NCI-H128 (cell line): ENCODE results near the gene DYNLT1.

ENCODE experiments used
- DNase-seq: peaks from one replicate; lab custom pipeline; 2025; ENCODE audit not compliant: unreplicated experiment; lab: John Stamatoyannopoulos, UW

The DYNLT1 gene

GRCh38 chr6:158604048-158604406 is 40.5 kb downstream of the DYNLT1 start:
- no peak for DNase-seq

DNA sequence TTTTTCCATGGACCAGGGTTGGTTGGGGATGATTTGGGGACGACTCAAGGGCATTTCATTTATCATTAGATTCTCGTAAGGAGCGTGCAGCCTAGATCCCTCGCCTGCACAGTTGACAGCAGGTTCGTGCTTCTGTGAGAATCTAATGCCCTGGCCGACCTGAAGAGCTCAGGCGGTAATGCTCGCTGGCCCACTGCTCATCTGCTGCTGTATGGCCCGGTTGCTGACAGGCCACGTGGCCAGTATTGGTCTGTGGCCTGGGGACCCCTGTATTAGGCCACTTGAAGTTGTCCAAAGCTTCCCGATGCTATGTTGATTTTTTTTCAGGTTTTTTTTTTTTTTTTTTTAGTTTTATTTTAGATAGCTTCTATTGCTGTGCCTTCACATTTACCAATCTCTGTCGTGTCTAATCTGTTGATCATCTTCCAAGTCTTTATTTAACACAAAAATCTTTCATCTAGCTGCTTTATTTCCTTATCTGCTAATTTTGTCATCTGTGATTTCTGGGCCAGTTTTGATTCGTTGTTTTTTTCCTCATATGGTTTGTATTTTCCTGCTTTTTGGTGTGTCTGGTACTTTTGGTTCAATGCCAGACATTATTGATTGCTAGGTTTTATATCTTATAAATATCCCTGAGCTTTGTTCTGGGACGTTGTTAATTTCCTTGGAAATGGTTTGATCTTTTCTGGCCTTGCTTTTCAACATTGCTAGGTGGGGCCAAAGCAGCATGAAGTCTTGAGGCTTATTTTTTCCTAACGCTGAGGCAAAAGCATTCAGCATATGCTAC is 41.1 kb downstream of the DYNLT1 start:
- no peak for DNase-seq

DNA sequence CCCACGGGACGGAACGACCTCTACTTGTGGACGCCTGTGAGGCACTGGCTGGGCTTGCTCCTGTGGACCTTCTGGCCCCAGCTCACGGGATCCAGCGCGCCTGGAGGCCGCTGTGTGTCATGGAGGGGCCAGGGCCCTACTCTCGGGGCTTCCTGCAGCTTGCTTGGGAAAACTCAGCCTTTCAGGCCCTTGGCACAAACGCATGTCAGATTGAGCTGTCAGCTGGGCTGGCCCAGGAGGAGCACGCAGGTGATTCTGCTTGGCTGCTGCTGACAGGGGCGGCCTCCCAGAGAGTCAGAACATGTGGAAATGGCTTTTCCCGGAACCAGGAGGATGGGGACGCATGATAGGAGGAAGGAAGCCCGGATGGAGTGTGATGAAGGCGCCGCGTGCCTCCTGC is 44.9 kb downstream of the DYNLT1 start:
- no peak for DNase-seq

- no peak for DNase-seq
These were observed 47.0 kb downstream of the DYNLT1 start for GRCh38 chr6:158597565-158597964.

- no peak for DNase-seq
These were observed 47.7 kb downstream of the DYNLT1 start for GRCh38 chr6:158596861-158597260.

- no peak for DNase-seq
These were observed 49.3 kb downstream of the DYNLT1 start for GRCh38 chr6:158595223-158595622.

- no peak for DNase-seq
These were observed 50.9 kb downstream of the DYNLT1 start for GRCh38 chr6:158593670-158594069.

- DNase-seq, result no peak
These were observed 52.7 kb downstream of the DYNLT1 start for GRCh38 chr6:158591810-158592209.

GRCh38 chr6:158591134-158591809 is 53.3 kb downstream of the DYNLT1 start:
- no peak for DNase-seq

DNA sequence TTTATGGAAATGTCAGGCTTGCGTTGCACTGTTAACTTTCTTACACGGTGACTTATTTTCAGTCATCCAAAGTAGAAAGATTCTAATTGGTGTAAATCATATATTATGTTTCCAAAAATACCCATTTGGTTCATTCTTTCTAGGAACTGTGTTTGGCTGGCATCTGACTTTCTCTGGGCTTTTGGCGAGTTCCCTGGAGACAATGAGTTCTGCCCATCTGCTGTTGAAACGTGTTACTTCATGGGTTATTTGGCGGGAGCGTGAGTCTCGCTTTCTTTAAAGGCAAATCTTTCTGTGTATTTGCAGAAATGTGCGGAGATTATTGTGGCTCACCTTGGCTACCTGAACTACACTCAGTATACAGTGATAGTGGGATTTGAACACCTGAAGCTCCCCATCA is 55.2 kb downstream of the DYNLT1 start:
- no peak for DNase-seq

GRCh38 chr6:158586652-158587051 is 57.9 kb downstream of the DYNLT1 start:
- DNase-seq, result no peak
